Sigmoid colon (tissue), 7 donors: Measurements from ENCODE around the gene PAGE2. TPM values are rescaled to one million over a fixed set of nuclear protein-coding genes. Genes with fewer than 3 reads are reported as not detected.
"Not testable (repeated sequence)": the region's sequence is repeated elsewhere in the genome, so short reads cannot be mapped to it uniquely, and the experiment has no call there.

ENCODE experiments used
- DNase-seq: peaks from one replicate; pipeline ENCODE4 v3.0.0-alpha.2; 2019
- H3K27ac ChIP-seq, 4 donors: fragments of 200-600 bp; sonication (generic); one replicate each; pipeline ENCODE4 v1.5.1; 2016 to 2019; ENCODE audit warnings: mild to moderate bottlenecking in 1 of 4
- H3K27me3 ChIP-seq, 3 donors: fragments of 200-600 bp; sonication (generic); one replicate each; pipeline ENCODE4 v1.5.1; 2019; ENCODE audit warnings: mild to moderate bottlenecking in 1 of 3
- H3K36me3 ChIP-seq, 4 donors: fragments of 200-600 bp; sonication (generic); one replicate each; pipeline ENCODE4 v1.5.1; 2016 to 2019
- H3K4me1 ChIP-seq, 4 donors: fragments of 200-600 bp; sonication (generic); one replicate each; pipeline ENCODE4 v1.5.1; 2017 to 2019
- H3K4me3 ChIP-seq, 4 donors: fragments of 200-600 bp; sonication (generic); one replicate each; pipeline ENCODE4 v1.5.1; 2017 to 2019; ENCODE audit warnings: mild to moderate bottlenecking in 2 of 4, moderate library complexity in 1 of 4
- H3K9me3 ChIP-seq, 4 donors: fragments of 200-600 bp in 3 of 4; sonication (generic) in 3 of 4; one replicate each; pipeline versions ENCODE4 v1.5.1 to v1.6.1; 2013 to 2019
- CTCF ChIP-seq, 4 experiments: fragments of 450-650 bp in 3 of 4; fragments of 200-600 bp in 1 of 4; IDR thresholded peaks; one replicate each; pipeline ENCODE4 v1.5.1; 2016 to 2019; ENCODE audit warnings: antibody characterized with exemption in 4 of 4, mild to moderate bottlenecking in 3 of 4, moderate library complexity in 2 of 4
- EP300 ChIP-seq, 4 donors: sonication (generic); formaldehyde crosslinking; IDR thresholded peaks; one replicate each; pipeline ENCODE4 v1.6.1; 2017; ENCODE audit warnings: antibody characterized with exemption in 4 of 4
- POLR2A ChIP-seq, 2 donors: fragments of 450-650 bp; IDR thresholded peaks; one replicate each; pipeline ENCODE4 v1.6.1; 2016; ENCODE audit warnings: antibody characterized with exemption in 2 of 2, mild to moderate bottlenecking in 2 of 2, moderate library complexity in 2 of 2
- POLR2AphosphoS5 ChIP-seq, 4 donors: sonication (generic); formaldehyde crosslinking; IDR thresholded peaks; one replicate each; pipeline ENCODE4 v1.6.1; 2017; ENCODE audit warnings: antibody characterized with exemption in 4 of 4
- WGBS, 2 donors: extraction: QIAGEN DNeasy Blood & Tissue Kit; methylation state at CpG; one replicate each; pipeline ENCODE4 v1.1.7; 2013; 5-methylcytosine and 5-hydroxymethylcytosine counted together
- intact Hi-C: fragments of 100-400 bp; cut with DNase I; formaldehyde crosslinking; loops from one replicate; pipeline ENCODE4 v1.15.1; 2023
- polyA plus RNA-seq, 3 donors: library from polyadenylated mRNA; stranded (reverse); fragments of 200-250 nt; gene quantifications; one replicate each; pipeline ENCODE4 v1.2.3, GENCODE V29; 2013
- total RNA-seq, 4 donors: library from RNA; depleted of rRNA; stranded (reverse); fragments of >200 nt; gene quantifications; one replicate each; pipeline ENCODE4 v1.1.0, GENCODE V29; 2016
- donor health status: healthy with polysubstance abuse.
- donor health status: Bipolar disorder and iron deficiency.
- donor health status: healthy.

Gene PAGE2
- total and polyA plus RNA-seq, 7 donors, result not detected

GRCh38 chrX:55057675-55058249 lies 31.1 kb upstream of the PAGE2 start:
- H3K9me3 ChIP-seq, result no peaks in the 10 kb centered on the region
- no peak for DNase-seq
- H3K27me3 ChIP-seq, result no peaks in the 10 kb centered on the region
- TF ChIP-seq POLR2A (IDR thresholded peaks at IDR 0.05) (no peak), POLR2AphosphoS5 (IDR thresholded peaks at IDR 0.05) (no peak), CTCF (IDR thresholded peaks at IDR 0.05) (peak; percentile 51 to 65 (median 56)), EP300 (IDR thresholded peaks at IDR 0.05) (no peak)
- 16 to 20% methylated on average over 5 of the region's 5 CpGs for WGBS, 2 donors
- no peaks in the 10 kb centered on the region for H3K36me3 ChIP-seq
- peak overlapping the region in 2 of 4 donors; percentile 1 to 15 for H3K4me3 ChIP-seq
- H3K4me1 ChIP-seq, result no peaks in the 10 kb centered on the region
- intact Hi-C loops, result loop anchor here (2.0 to 5.0 kb wide), 2 partner anchors 165 to 417 kb away; no protein-coding TSS in a partner anchor
- no peak overlapping the region for H3K27ac ChIP-seq

- H3K9me3 ChIP-seq, DNase-seq, H3K4me3 ChIP-seq, H3K36me3 ChIP-seq, intact Hi-C loops, H3K27me3 ChIP-seq, H3K4me1 ChIP-seq, H3K27ac ChIP-seq: not testable (repeated sequence)
- 64 to 92% methylated on average over 2 of the region's 2 CpGs for WGBS, 2 donors
Measured at GRCh38 chrX:55067180-55067579, 21.6 kb upstream of the PAGE2 start.

- DNase-seq, result no peak
- Histone ChIP-seq H3K4me3 (no peak overlapping the region), H3K9me3 (no peaks in the 10 kb centered on the region), H3K27me3 (no peaks in the 10 kb centered on the region), H3K36me3 (no peaks in the 10 kb centered on the region), H3K27ac (no peak overlapping the region), H3K4me1 (no peaks in the 10 kb centered on the region)
- WGBS, 2 donors, result 85 to 92% methylated on average over 3 of the region's 3 CpGs
- TF ChIP-seq POLR2AphosphoS5 (IDR thresholded peaks at IDR 0.05), result no peak
- no peak for TF ChIP-seq POLR2A (IDR thresholded peaks at IDR 0.05)
- no peak for TF ChIP-seq EP300 (IDR thresholded peaks at IDR 0.05)
- TF ChIP-seq CTCF (IDR thresholded peaks at IDR 0.05), result no peak
- intact Hi-C loops, result no loop called here
Measured at GRCh38 chrX:55072286-55072685, 16.5 kb upstream of the PAGE2 start.

- intact Hi-C loops, result no loop called here
- no peak for DNase-seq
- H3K36me3 ChIP-seq, result no peaks in the 10 kb centered on the region
- H3K4me1 ChIP-seq, result no peaks in the 10 kb centered on the region
- TF ChIP-seq EP300 (IDR thresholded peaks at IDR 0.05) (no peak), POLR2AphosphoS5 (IDR thresholded peaks at IDR 0.05) (no peak), CTCF (IDR thresholded peaks at IDR 0.05) (no peak), POLR2A (IDR thresholded peaks at IDR 0.05) (no peak)
- no peaks in the 10 kb centered on the region for H3K27me3 ChIP-seq
- no peaks in the 10 kb centered on the region for H3K9me3 ChIP-seq
- WGBS, 2 donors, result 94 to 95% methylated on average over 36 of the region's 36 CpGs
- H3K27ac ChIP-seq, result no peak within 1 kb of the TSS
- no peak within 1 kb of the TSS for H3K4me3 ChIP-seq
Measured at GRCh38 chrX:55074851-55075467, 13.9 kb upstream of the PAGE2 start, which contains the start of gene PAGE2B. TSS of gene PAGE2B (plus strand) at chrX:55075030. CDS start at chrX:55076042, 1,012 bp downstream.

GRCh38 chrX:55098691-55099090 lies 9.9 kb downstream of the PAGE2 start:
- WGBS, 2 donors, result 56 to 57% methylated on average over 2 of the region's 2 CpGs
- Histone ChIP-seq H3K27me3 (no peaks in the 10 kb centered on the region), H3K27ac (no peak overlapping the region), H3K9me3 (no peaks in the 10 kb centered on the region), H3K4me3 (no peak overlapping the region), H3K4me1 (no peaks in the 10 kb centered on the region), H3K36me3 (no peaks in the 10 kb centered on the region)
- TF ChIP-seq CTCF (IDR thresholded peaks at IDR 0.05), result no peak
- intact Hi-C loops, result no loop called here
- DNase-seq, result no peak
